ENCODE results near the gene NRG3. TPM values are rescaled to one million over a fixed set of nuclear protein-coding genes. Genes with fewer than 3 reads are reported as not detected.

NRG3 gene
- total and polyA plus RNA-seq, 2 of the 8 experiments (the other 6 are each of a cell fraction or from before 2014, with no cell fraction given) = 4.2 to 5.0 TPM

GRCh38 chr10:82294874-82295378 is 419.9 kb downstream of the NRG3 start:
- H3K4ac ChIP-seq (replicated peaks; ENCODE audit: insufficient read length, low read depth, low read length) = no peak overlapping the region
- no peak overlapping the region for H4K91ac ChIP-seq (replicated peaks; ENCODE audit: insufficient read length, low read length)
- H3K4me1 ChIP-seq (replicated peaks in 1 of 4; ENCODE audit: control insufficient read depth in 3 of 4, insufficient read depth in 4 of 4, low read length in 3 of 4) = no peaks in the 10 kb centered on the region
- no peak overlapping the region for H2AFZ ChIP-seq (ENCODE audit: low read length)
- H2AK5ac ChIP-seq (ENCODE audit: low read depth, low read length) = no peak overlapping the region
- DNase-seq (ENCODE audit: low read depth in 1 of 2, low spot score in 2 of 2) = no peak
- no peaks in the 10 kb centered on the region for H3K9me3 ChIP-seq (ENCODE audit: insufficient read depth in 2 of 2, low read depth in 1 of 2, low read length in 1 of 2)
- no peak overlapping the region for H3K23ac ChIP-seq (ENCODE audit: insufficient read length)
- no peak for TF ChIP-seq MAX (IDR thresholded peaks at IDR 0.05)
- TF ChIP-seq E2F6 (IDR thresholded peaks at IDR 0.05) = no peak
- TF ChIP-seq ZNF274 (IDR thresholded peaks at IDR 0.05; ENCODE audit: borderline replicate concordance, extremely low read depth, low read length) = no peak
- TF ChIP-seq SP4 (IDR thresholded peaks at IDR 0.05; ENCODE audit: low read length) = no peak
- no peak for TF ChIP-seq HDAC6 (IDR thresholded peaks at IDR 0.05; ENCODE audit: low read depth, low read length)
- no peak for TF ChIP-seq SUZ12 (IDR thresholded peaks at IDR 0.05; ENCODE audit: low read length)
- TF ChIP-seq YY1 (IDR thresholded peaks at IDR 0.05; ENCODE audit: low read depth, low read length) = no peak
- no peak for TF ChIP-seq TAF7 (optimal IDR thresholded peaks at IDR 0.05; ENCODE audit: borderline replicate concordance, low read depth, low read length)
- no peak for TF ChIP-seq CHD1 (IDR thresholded peaks at IDR 0.05; ENCODE audit: low read depth, low read length)
- TF ChIP-seq SP1 (IDR thresholded peaks at IDR 0.05; ENCODE audit: low read depth, low read length) = no peak
- H3K14ac ChIP-seq (ENCODE audit: insufficient read length) = no peak overlapping the region
- CTCF ChIA-PET (ENCODE audit: partially characterized antibody) = no interaction called here
- POLR2A ChIA-PET (ENCODE audit: partially characterized antibody) = interaction anchor here (0.7 kb wide), 1 partner anchor 24 kb away, joined by 3 read pairs; no protein-coding TSS in a partner anchor
- H2BK15ac ChIP-seq (ENCODE audit: low read length) = no peak overlapping the region
- no peak overlapping the region for H2BK12ac ChIP-seq (ENCODE audit: low read depth, low read length)
- no peak overlapping the region for H2BK120ac ChIP-seq (replicated peaks; ENCODE audit: low read depth, low read length)
- no peak overlapping the region for H3K9ac ChIP-seq (replicated peaks in 1 of 4; ENCODE audit: extremely low read depth in 1 of 4, low read depth in 3 of 4, low read length in 3 of 4)
- no peaks in the 10 kb centered on the region for H3K79me1 ChIP-seq (ENCODE audit: low read depth, low read length)
- no peak overlapping the region for H2BK20ac ChIP-seq (ENCODE audit: low read length)
- no peak overlapping the region for H3K4me3 ChIP-seq (ENCODE audit: extremely low read depth in 1 of 4, insufficient read depth in 2 of 4, low read depth in 3 of 4, low read length in 4 of 4)
- no peak overlapping the region for H3K27ac ChIP-seq (ENCODE audit: low read depth, low read length)
- H3K79me2 ChIP-seq (ENCODE audit: control insufficient read depth in 1 of 2, insufficient read depth in 2 of 2, low read length in 2 of 2) = no peaks in the 10 kb centered on the region
- H3K56ac ChIP-seq (replicated peaks; ENCODE audit: insufficient read length, low read depth, low read length) = no peak overlapping the region
- H3K4me2 ChIP-seq (ENCODE audit: insufficient read depth in 1 of 2, low read depth in 2 of 2, low read length in 2 of 2) = no peak overlapping the region
- H3K18ac ChIP-seq (ENCODE audit: extremely low read depth, low read length) = no peak overlapping the region
- H3K23me2 ChIP-seq (ENCODE audit: low read depth, low read length) = no peaks in the 10 kb centered on the region
- H3K27me3 ChIP-seq (replicated peaks in 1 of 4; ENCODE audit: control insufficient read depth in 3 of 4, extremely low read depth in 1 of 4, insufficient read depth in 3 of 4, low read length in 3 of 4) = no peaks in the 10 kb centered on the region
- FAIRE-seq = no peak
- H4K8ac ChIP-seq (ENCODE audit: extremely low read depth, insufficient read depth, low read length) = no peak overlapping the region
- no peak overlapping the region for H4K5ac ChIP-seq (ENCODE audit: insufficient read length, low read depth, low read length)
- no peaks in the 10 kb centered on the region for H4K20me1 ChIP-seq (replicated peaks in 1 of 2; ENCODE audit: control insufficient read depth in 1 of 2, insufficient read depth in 2 of 2, low read length in 2 of 2)
- no peak overlapping the region for H2BK5ac ChIP-seq (ENCODE audit: low read depth, low read length)
- WGBS, 2 experiments (ENCODE audit: extremely low coverage in 1 of 2, insufficient coverage in 1 of 2, insufficient read length in 1 of 2, insufficient replicate concordance in 2 of 2, low coverage in 1 of 2, low lambda C conversion rate in 2 of 2, missing lambda C conversion rate in 1 of 2) = 87% methylated on average over 3 of the region's 3 CpGs; no CpG with 5 or more reads in 1 of the 2 experiments
- no peaks in the 10 kb centered on the region for H3K36me3 ChIP-seq (ENCODE audit: control insufficient read depth in 2 of 4, insufficient read depth in 4 of 4, low read length in 3 of 4)
